Right lobe of liver (tissue), 4 donors: ENCODE data around the gene PTPRD.

Source experiments
- POLR2A ChIP-seq: fragments of 450-650 bp; IDR thresholded peaks from one replicate; pipeline ENCODE4 v1.6.1; 2017; ENCODE audit warnings: antibody characterized with exemption, mild to moderate bottlenecking
- TF ChIP-seq, protein P1 (sequence below), 4 donors: fragments of 200-600 bp in 3 of 4; fragments of 450-650 bp in 1 of 4; IDR thresholded peaks; one replicate each; pipeline versions ENCODE4 v1.5.1 to v1.8.0; 2016 to 2022; ENCODE audit warnings: antibody characterized with exemption in 4 of 4, mild to moderate bottlenecking in 2 of 4
- donor health status: DM: no; HTN: no; CAD: no.
- donor health status: DM: no; HTN: no; CAD: no.
- donor health status: DM: no; HTN: yes; CAD: no.

DNA sequence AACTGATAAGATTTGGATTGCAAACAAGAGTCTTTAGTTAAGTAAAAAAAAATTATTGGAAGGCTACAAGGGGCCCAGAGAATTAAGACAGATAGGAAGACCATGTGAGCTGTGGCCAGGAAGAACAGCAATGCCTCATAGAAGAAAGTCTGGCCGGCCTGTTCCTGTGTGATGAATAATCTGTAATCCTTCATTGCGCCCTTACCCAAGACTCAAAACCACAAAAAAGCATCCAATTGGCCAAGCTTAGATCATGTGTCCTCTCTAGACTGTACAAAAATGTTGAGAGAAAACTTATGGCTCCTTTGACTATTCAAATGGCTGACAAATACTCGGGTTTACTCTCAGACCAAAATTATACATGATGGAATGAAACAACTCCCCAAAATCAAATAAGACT lies 1383.5 kb downstream of the PTPRD start:
- no peak for TF ChIP-seq POLR2A
- TF ChIP-seq, protein P1, sequence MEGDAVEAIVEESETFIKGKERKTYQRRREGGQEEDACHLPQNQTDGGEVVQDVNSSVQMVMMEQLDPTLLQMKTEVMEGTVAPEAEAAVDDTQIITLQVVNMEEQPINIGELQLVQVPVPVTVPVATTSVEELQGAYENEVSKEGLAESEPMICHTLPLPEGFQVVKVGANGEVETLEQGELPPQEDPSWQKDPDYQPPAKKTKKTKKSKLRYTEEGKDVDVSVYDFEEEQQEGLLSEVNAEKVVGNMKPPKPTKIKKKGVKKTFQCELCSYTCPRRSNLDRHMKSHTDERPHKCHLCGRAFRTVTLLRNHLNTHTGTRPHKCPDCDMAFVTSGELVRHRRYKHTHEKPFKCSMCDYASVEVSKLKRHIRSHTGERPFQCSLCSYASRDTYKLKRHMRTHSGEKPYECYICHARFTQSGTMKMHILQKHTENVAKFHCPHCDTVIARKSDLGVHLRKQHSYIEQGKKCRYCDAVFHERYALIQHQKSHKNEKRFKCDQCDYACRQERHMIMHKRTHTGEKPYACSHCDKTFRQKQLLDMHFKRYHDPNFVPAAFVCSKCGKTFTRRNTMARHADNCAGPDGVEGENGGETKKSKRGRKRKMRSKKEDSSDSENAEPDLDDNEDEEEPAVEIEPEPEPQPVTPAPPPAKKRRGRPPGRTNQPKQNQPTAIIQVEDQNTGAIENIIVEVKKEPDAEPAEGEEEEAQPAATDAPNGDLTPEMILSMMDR (IDR thresholded peaks at IDR 0.05) = no peak
